GM12865 (cell line): ENCODE results near the gene CDKL5.

Experiments
- DNase-seq: peaks from one replicate; pipeline ENCODE4 v3.0.0; 2010; ENCODE audit warnings: low read depth
- H3K4me3 ChIP-seq: 2 replicates; pipeline ENCODE4 v1.5.1; 2011; ENCODE audit warnings: mild to moderate bottlenecking, low read depth, low read length, control low read depth
- TF ChIP-seq, protein P1 (sequence below): IDR thresholded peaks from 2 replicates; pipeline ENCODE4 v1.5.1; 2011; ENCODE audit warnings: low read length, control low read depth, low read depth, inconsistent platforms; ENCODE audit not compliant: insufficient read depth; ENCODE audit errors: missing control alignments

Gene CDKL5

DNA sequence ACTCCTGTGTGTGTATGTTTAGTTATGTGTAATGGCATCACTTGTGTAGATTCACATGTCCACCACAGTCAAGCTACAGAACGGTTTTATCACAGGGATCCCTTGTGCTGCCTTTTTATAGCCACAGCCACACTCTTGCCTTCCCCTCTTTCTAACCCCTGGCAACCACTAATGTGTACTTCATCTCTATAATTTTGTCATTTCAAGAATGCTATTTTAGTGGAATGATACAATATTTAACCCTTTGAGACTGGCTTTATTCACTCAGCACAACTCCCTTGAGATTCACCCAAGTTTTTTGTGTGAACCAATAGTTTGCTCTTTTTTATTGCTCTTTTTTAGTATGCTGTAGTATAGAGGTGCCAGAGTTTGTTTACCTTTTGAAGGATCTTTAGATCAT, 112.1 kb downstream of the CDKL5 start:
- DNase-seq, result peak; percentile 52
- peak overlapping the region; percentile 20; the same call in 1 of the 2 replicates for H3K4me3 ChIP-seq
- TF ChIP-seq, protein P1, sequence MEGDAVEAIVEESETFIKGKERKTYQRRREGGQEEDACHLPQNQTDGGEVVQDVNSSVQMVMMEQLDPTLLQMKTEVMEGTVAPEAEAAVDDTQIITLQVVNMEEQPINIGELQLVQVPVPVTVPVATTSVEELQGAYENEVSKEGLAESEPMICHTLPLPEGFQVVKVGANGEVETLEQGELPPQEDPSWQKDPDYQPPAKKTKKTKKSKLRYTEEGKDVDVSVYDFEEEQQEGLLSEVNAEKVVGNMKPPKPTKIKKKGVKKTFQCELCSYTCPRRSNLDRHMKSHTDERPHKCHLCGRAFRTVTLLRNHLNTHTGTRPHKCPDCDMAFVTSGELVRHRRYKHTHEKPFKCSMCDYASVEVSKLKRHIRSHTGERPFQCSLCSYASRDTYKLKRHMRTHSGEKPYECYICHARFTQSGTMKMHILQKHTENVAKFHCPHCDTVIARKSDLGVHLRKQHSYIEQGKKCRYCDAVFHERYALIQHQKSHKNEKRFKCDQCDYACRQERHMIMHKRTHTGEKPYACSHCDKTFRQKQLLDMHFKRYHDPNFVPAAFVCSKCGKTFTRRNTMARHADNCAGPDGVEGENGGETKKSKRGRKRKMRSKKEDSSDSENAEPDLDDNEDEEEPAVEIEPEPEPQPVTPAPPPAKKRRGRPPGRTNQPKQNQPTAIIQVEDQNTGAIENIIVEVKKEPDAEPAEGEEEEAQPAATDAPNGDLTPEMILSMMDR, result no peak

DNA sequence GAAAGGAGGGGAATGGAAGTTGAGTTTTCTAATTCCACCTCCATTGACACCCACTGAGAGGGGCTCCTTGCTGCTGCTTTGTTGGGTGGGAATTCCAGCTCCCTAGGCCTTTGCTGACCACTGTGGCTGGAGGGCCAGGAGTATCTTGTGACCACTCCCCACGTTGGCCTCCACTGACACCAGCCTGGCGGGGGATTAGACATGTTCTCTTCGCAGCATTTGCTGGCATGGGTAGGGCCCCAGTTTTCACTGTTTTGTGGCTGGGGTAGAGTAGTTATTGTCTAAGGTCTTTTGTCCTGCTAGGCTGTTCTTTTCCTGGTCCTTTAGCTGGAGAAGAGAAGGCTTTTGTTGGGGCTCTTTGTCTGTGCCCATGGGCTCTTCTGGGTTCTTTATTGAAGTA, 116.7 kb downstream of the CDKL5 start:
- TF ChIP-seq, protein P1, result no peak
- H3K4me3 ChIP-seq, result no peak overlapping the region
- no peak for DNase-seq

DNA sequence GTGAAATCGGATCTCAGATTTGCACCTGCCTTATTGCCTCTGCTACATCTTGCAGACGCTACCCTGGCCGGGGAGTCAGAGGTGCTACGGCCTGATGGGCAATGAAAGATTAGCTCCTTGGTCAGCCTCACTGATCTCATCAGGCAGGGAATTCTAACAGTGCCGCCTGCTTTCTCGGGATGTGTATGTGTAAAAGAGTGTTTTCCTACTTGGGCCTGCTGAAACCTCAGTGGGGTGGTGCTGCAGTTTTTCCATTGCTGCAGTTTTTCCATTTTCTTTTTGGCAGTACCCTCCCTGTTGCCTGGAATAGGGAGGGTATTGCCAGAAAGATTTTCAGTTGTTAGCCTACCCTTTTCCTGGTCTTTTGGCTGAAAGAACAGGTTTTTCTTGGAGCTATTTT, 117.5 kb downstream of the CDKL5 start:
- no peak for DNase-seq
- TF ChIP-seq, protein P1, result no peak
- H3K4me3 ChIP-seq, result no peak overlapping the region

DNA sequence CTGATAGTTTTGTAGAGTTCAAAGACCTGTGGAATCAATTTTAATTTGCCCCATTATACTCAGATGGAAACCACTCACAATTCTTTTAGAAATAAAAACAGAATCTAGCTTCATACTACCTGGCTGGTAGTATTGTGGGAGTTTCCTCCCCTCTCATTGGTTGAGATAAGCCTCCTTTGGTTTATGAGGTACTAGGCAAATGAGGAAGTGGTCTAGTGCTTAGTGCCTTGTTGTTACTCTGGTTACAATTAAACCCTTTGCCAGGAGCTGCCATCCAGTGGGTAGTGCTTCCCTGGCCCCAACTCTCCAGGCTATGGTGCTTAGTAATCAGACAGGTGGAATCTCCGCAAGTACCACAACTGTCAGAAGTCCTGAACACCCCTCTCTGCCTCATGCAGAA, 118.3 kb downstream of the CDKL5 start:
- DNase-seq, result peak; percentile 1
- no peak overlapping the region for H3K4me3 ChIP-seq
- TF ChIP-seq, protein P1, result no peak

DNA sequence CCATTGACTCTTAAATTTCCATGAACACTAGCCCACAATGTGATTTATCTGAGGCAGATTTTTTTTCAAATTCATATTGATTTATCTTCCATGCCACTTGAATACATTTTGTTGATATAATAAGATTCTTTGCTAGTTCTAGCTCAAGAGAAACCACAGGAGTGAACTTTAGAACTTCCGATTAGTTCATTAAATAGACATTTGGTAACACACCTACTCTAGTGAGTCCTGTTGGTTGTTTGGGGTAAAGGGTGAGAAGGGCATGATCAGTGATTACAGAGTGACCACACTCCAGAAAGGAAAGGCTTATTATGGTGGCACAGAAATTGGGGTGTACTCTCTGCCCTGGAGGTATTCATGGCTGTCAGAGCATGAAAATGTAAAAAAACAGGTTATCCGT, 120.4 kb downstream of the CDKL5 start:
- H3K4me3 ChIP-seq, result no peak overlapping the region
- TF ChIP-seq, protein P1, result no peak
- no peak for DNase-seq

DNA sequence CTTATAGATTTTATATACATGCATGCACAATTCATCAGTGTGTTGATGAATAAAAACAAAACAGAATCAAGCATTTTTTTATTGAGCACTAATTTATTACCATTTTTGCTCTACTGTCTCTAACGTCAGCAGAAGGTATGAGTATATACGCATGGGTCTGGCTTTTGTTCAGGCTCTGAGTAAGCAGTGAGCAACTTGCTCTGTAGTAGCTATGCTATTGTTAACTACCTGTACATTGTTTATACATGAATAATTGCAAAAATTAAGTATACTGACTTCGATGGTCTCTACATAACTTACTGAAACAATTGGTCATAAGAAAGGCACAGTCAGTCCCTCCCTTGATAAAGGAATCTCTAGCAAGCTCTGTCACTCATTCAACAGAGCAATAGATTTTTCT, 123.6 kb downstream of the CDKL5 start:
- TF ChIP-seq, protein P1, result no peak
- no peak for DNase-seq
- H3K4me3 ChIP-seq, result no peak overlapping the region

DNA sequence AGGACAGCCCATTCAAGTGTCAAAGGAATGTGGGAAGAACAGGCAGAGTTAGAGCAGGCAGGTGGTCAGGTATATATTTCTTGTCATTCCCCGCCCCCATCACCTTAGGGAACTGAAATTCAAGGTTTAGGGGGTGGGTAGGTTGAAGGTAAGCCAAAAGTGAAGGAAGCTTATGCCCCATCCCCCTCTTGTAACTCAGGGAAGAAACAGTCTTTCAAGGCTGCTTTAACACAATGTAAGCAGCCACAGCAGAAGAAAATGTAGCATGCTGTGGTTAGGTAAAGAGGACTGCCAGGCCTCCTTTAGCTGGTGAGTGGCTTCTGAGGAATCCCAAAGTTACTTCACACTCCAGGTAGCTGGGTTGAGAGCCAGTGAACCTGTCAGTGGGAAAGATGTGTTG, 124.2 kb downstream of the CDKL5 start:
- TF ChIP-seq, protein P1, result no peak
- H3K4me3 ChIP-seq, result no peak overlapping the region
- DNase-seq, result no peak
